Measurements from ENCODE around the gene HRAS. TPM values are rescaled to one million over a fixed set of nuclear protein-coding genes. Genes with fewer than 3 reads are reported as not detected.

HRAS gene
- total RNA-seq, 1 experiment from 2014 or later: 128 TPM

DNA sequence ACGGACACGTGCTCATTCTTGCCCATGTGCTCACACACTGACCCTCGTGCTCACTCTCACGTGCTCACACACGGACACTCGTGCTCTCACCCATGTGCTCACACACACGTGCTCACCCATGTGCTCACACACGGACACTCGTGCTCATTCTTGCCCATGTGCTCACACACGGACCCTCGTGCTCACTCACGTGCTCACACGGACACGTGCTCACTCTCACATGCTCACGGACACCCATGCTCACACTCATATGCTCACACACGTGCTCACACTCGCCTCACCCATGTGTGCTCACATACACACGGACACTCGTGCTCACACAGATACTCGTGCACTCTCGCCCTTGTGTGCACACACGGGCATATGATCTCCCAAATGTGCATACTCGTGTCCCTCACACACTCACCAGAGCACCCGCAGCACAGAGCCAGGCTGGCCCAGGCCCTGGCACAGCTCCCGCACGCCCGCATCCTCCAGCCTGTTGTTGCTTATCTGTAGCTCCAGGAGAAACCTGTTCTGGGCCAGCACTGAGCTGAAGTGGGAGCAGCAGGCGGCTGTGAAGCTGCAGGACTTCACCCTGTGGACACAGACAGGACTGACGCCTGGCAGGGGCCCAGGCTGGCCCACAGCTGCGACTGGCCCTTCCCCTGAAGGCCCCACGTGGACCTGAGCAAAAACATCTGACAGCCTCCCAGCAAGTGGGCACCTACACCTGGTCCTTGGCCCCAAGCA lies 37.6 kb downstream of the HRAS start:
- H4K20me1 ChIP-seq (ENCODE audit: low read length): no peaks in the 10 kb centered on the region
- H3K4me3 ChIP-seq (ENCODE audit: low read length): no peak overlapping the region
- peaks cover 21% of the 10 kb centered on the region for H3K36me3 ChIP-seq (ENCODE audit: low read depth, low read length)
- H3K79me2 ChIP-seq (ENCODE audit: low read length): peaks cover 3% of the 10 kb centered on the region; the same call in 1 of the 2 replicates
- no peaks in the 10 kb centered on the region for H3K9me3 ChIP-seq (ENCODE audit: low read length)
- TF ChIP-seq EZH2phosphoT487 (IDR thresholded peaks at IDR 0.05; ENCODE audit: borderline replicate concordance, low read length): no peak
- TF ChIP-seq, protein P1, sequence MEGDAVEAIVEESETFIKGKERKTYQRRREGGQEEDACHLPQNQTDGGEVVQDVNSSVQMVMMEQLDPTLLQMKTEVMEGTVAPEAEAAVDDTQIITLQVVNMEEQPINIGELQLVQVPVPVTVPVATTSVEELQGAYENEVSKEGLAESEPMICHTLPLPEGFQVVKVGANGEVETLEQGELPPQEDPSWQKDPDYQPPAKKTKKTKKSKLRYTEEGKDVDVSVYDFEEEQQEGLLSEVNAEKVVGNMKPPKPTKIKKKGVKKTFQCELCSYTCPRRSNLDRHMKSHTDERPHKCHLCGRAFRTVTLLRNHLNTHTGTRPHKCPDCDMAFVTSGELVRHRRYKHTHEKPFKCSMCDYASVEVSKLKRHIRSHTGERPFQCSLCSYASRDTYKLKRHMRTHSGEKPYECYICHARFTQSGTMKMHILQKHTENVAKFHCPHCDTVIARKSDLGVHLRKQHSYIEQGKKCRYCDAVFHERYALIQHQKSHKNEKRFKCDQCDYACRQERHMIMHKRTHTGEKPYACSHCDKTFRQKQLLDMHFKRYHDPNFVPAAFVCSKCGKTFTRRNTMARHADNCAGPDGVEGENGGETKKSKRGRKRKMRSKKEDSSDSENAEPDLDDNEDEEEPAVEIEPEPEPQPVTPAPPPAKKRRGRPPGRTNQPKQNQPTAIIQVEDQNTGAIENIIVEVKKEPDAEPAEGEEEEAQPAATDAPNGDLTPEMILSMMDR (conservative IDR thresholded peaks at IDR 0.05; ENCODE audit: low read depth, low read length): no peak
- no peak for TF ChIP-seq EZH2 (IDR thresholded peaks at IDR 0.05; ENCODE audit: low read length, unreplicated experiment)
- H3K9me2 ChIP-seq (replicated peaks; ENCODE audit: low read length): no peaks in the 10 kb centered on the region
- ChIA-PET CTCF (no interaction called here), POLR2A (ENCODE audit: unreplicated experiment) (no interaction called here)
- no peak overlapping the region for H2AFZ ChIP-seq (ENCODE audit: low read length)
- H3K9ac ChIP-seq (ENCODE audit: low read length): no peak overlapping the region
- H3K4me1 ChIP-seq (ENCODE audit: insufficient read depth, low read length): no peaks in the 10 kb centered on the region
- DNase-seq (no peak), ATAC-seq (no peak)
- H3F3A ChIP-seq (ENCODE audit: low read length, unreplicated experiment): no peaks in the 10 kb centered on the region
- no peak overlapping the region for H3K4me2 ChIP-seq (ENCODE audit: low read length)
- H3K27ac ChIP-seq (ENCODE audit: low read length): no peak overlapping the region
- no peaks in the 10 kb centered on the region for H3K27me3 ChIP-seq (ENCODE audit: low read length)
- intact Hi-C loops (cut with micrococcal nuclease): no loop called here
- no TSS peak for BruUV-seq (replicated peaks)

DNA sequence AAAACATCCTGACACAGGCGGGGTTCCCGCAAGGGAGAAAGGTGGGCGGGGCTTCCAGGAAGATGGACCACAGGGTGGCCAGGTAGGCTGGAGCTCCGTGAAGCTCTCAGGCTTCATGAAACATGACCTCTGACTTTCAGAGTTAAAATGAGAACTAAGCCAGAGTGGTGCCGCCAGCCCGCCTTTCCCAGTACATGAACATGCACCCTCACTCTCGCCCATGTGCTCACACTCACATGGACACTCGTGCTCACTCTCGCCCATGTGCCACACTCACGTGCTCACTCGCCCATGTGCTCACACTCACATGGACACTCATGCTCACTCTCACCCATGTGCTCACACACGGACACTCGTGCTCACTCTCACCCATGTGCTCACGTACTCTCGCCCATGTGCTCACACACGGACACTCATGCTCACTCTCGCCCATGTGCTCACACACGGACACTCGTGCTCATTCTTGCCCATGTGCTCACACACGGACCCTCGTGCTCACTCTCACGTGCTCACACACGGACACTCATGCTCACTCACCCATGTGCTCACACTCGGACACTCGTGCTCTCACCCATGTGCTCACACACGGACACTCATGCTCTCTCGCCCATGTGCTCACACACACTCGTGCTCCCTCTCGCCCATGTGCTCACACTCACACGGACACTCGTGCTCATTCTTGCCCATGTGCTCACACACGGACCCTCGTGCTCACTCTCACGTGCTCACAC lies 38.4 kb downstream of the HRAS start:
- no TSS peak for BruUV-seq (replicated peaks)
- ChIA-PET POLR2A (ENCODE audit: unreplicated experiment) (no interaction called here), CTCF (no interaction called here)
- H3K4me2 ChIP-seq (ENCODE audit: low read length): no peak overlapping the region
- no peak for TF ChIP-seq EZH2 (IDR thresholded peaks at IDR 0.05; ENCODE audit: low read length, unreplicated experiment)
- H3K9me3 ChIP-seq (ENCODE audit: low read length): no peaks in the 10 kb centered on the region
- H3K79me2 ChIP-seq (ENCODE audit: low read length): no peaks in the 10 kb centered on the region
- H3F3A ChIP-seq (ENCODE audit: low read length, unreplicated experiment): no peaks in the 10 kb centered on the region
- no peak overlapping the region for H2AFZ ChIP-seq (ENCODE audit: low read length)
- H3K36me3 ChIP-seq (ENCODE audit: low read depth, low read length): peaks cover 21% of the 10 kb centered on the region
- no peaks in the 10 kb centered on the region for H3K4me1 ChIP-seq (ENCODE audit: insufficient read depth, low read length)
- H3K4me3 ChIP-seq (ENCODE audit: low read length): no peak overlapping the region
- intact Hi-C loops (cut with micrococcal nuclease): no loop called here
- H3K27ac ChIP-seq (ENCODE audit: low read length): no peak overlapping the region
- ATAC-seq (no peak), DNase-seq (peak; percentile 6)
- H3K9ac ChIP-seq (ENCODE audit: low read length): no peak overlapping the region
- no peaks in the 10 kb centered on the region for H3K9me2 ChIP-seq (replicated peaks; ENCODE audit: low read length)
- no peaks in the 10 kb centered on the region for H3K27me3 ChIP-seq (ENCODE audit: low read length)
- no peaks in the 10 kb centered on the region for H4K20me1 ChIP-seq (ENCODE audit: low read length)

DNA sequence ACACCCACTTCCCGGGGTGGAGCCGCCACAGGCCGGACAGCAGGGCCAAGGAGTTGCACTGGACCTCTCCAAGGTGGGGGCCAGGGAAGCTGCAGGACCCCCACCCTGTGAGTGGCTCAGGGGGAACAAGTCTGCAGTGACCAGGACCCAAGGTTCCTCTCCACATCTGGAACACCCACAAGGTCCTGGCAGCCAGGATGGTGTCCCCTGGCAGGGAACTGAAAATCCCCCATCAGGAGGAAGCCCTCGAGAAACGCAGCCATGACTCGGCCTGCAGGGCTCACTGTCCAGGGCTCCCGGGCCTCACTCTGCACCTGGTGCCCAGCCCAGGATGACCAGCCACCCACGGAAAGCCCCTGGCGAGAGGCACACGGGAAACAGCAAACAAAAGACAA lies 39.8 kb downstream of the HRAS start:
- Histone ChIP-seq H3K9me2 (replicated peaks; ENCODE audit: low read length) (no peaks in the 10 kb centered on the region), H4K20me1 (ENCODE audit: low read length) (no peaks in the 10 kb centered on the region), H3K79me2 (ENCODE audit: low read length) (no peaks in the 10 kb centered on the region), H3F3A (ENCODE audit: low read length, unreplicated experiment) (no peaks in the 10 kb centered on the region), H3K4me3 (ENCODE audit: low read length) (no peak overlapping the region), H3K36me3 (ENCODE audit: low read depth, low read length) (peaks cover 21% of the 10 kb centered on the region), H3K4me2 (ENCODE audit: low read length) (no peak overlapping the region), H2AFZ (ENCODE audit: low read length) (no peak overlapping the region), H3K27ac (ENCODE audit: low read length) (no peak overlapping the region), H3K27me3 (ENCODE audit: low read length) (no peaks in the 10 kb centered on the region), H3K4me1 (ENCODE audit: insufficient read depth, low read length) (no peaks in the 10 kb centered on the region), H3K9ac (ENCODE audit: low read length) (no peak overlapping the region), H3K9me3 (ENCODE audit: low read length) (no peaks in the 10 kb centered on the region)
- POLR2A ChIA-PET (ENCODE audit: unreplicated experiment): no interaction called here
- DNase-seq: no peak
- ATAC-seq: no peak
- CTCF ChIA-PET: no interaction called here
- TF ChIP-seq, protein P1 (conservative IDR thresholded peaks at IDR 0.05; ENCODE audit: low read depth, low read length): no peak
- TF ChIP-seq EZH2phosphoT487 (IDR thresholded peaks at IDR 0.05; ENCODE audit: borderline replicate concordance, low read length): no peak
- no peak for TF ChIP-seq EZH2 (IDR thresholded peaks at IDR 0.05; ENCODE audit: low read length, unreplicated experiment)
- intact Hi-C loops (cut with micrococcal nuclease): no loop called here
- BruUV-seq (replicated peaks): no TSS peak
